ENCODE data around the gene POLR3GL.

Gene POLR3GL

GRCh38 chr1:145994391-145995120, 30.1 kb downstream of the POLR3GL start:
- no peak for TF ChIP-seq CTCF (IDR thresholded peaks at IDR 0.05; ENCODE audit: borderline replicate concordance, control extremely low read depth, extremely low read depth, insufficient read depth, missing control alignments)
- DNase-seq (ENCODE audit: low spot score) = no peak
- in situ Hi-C loops (cut with MboI; ENCODE audit: low sequenced_read_pairs, unreplicated experiment) = loop anchor here (10.0 kb wide), 1 partner anchor 160 kb away; no protein-coding TSS in a partner anchor

GRCh38 chr1:145995148-145995881, 30.8 kb downstream of the POLR3GL start:
- in situ Hi-C loops (cut with MboI; ENCODE audit: low sequenced_read_pairs, unreplicated experiment) = loop anchor here (10.0 kb wide), 1 partner anchor 161 kb away; no protein-coding TSS in a partner anchor
- no peak for DNase-seq (ENCODE audit: low spot score)
- TF ChIP-seq CTCF (IDR thresholded peaks at IDR 0.05; ENCODE audit: borderline replicate concordance, control extremely low read depth, extremely low read depth, insufficient read depth, missing control alignments) = no peak

- TF ChIP-seq CTCF (IDR thresholded peaks at IDR 0.05; ENCODE audit: borderline replicate concordance, control extremely low read depth, extremely low read depth, insufficient read depth, missing control alignments) = no peak
- no peak for DNase-seq (ENCODE audit: low spot score)
- in situ Hi-C loops (cut with MboI; ENCODE audit: low sequenced_read_pairs, unreplicated experiment) = loop anchor here (10.0 kb wide), 1 partner anchor 161 kb away; no protein-coding TSS in a partner anchor
Measured at GRCh38 chr1:145995964-145996432, 31.5 kb downstream of the POLR3GL start.

- peak; percentile 96 for DNase-seq (ENCODE audit: low spot score)
- TF ChIP-seq CTCF (IDR thresholded peaks at IDR 0.05; ENCODE audit: borderline replicate concordance, control extremely low read depth, extremely low read depth, insufficient read depth, missing control alignments) = no peak
- in situ Hi-C loops (cut with MboI; ENCODE audit: low sequenced_read_pairs, unreplicated experiment) = loop anchor here (10.0 kb wide), 1 partner anchor 162 kb away; no protein-coding TSS in a partner anchor
Measured at GRCh38 chr1:145996433-145997015, 32.0 kb downstream of the POLR3GL start, which contains the start of gene TXNIP. Gene TXNIP, minus strand, starts transcription at chr1:145996579. Its CDS starts 313 bp downstream, at chr1:145996266.

- in situ Hi-C loops (cut with MboI; ENCODE audit: low sequenced_read_pairs, unreplicated experiment) = loop anchor here (10.0 kb wide), 1 partner anchor 162 kb away; no protein-coding TSS in a partner anchor
- TF ChIP-seq CTCF (IDR thresholded peaks at IDR 0.05; ENCODE audit: borderline replicate concordance, control extremely low read depth, extremely low read depth, insufficient read depth, missing control alignments) = no peak
- DNase-seq (ENCODE audit: low spot score) = peak; percentile 64
Measured at GRCh38 chr1:145997016-145997717, 32.7 kb downstream of the POLR3GL start.

GRCh38 chr1:145997718-145998023, 33.2 kb downstream of the POLR3GL start:
- no peak for TF ChIP-seq CTCF (IDR thresholded peaks at IDR 0.05; ENCODE audit: borderline replicate concordance, control extremely low read depth, extremely low read depth, insufficient read depth, missing control alignments)

More at GRCh38 chr1:145997718-145998023, 33.2 kb downstream of the POLR3GL start:
- in situ Hi-C loops (cut with MboI; ENCODE audit: low sequenced_read_pairs, unreplicated experiment) = loop anchor here (10.0 kb wide), 1 partner anchor 163 kb away; no protein-coding TSS in a partner anchor
- no peak for DNase-seq (ENCODE audit: low spot score)

Data from GM13976 (cell line).